Measurements from ENCODE around the gene IFNK.

Gene IFNK

DNA sequence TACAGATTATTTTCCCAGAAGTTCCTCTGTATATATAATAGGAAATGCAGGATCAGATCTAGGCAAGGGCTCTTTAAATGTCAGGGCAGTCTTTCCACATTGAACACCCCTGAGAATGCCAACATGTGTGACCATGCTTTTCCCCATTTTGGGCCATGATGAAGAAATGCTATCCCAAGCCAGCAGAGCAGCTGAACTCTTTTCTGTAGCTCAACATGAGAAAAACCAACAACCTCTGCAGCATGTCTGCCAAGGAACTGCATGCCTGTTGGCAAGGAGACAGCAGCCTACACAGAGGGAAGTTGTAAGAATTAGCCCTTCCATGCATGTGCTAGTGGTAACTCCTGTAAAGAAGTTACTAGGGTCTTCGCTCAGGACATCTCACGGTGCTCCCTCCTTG is 9.5 kb upstream of the IFNK start:
- DNase-seq: no peak

DNA sequence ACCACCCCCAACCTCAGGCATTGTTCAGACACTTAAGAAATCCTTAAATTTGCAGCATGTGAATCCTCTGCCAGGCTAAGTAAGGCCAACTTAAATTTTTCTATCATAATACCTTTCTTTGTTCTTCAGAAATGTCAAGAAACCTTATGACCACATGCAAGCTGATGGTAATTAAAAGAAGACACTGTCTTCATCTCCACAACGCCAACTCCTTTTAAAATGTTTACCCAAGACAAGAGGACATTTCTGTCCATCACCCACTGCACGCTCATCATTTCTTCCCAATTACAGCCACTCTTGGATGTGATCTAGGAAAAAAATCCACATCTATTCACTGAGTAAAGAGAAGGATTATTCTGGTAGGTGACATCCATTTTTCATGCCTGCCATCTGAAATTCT is 6.1 kb upstream of the IFNK start:
- DNase-seq: no peak

DNA sequence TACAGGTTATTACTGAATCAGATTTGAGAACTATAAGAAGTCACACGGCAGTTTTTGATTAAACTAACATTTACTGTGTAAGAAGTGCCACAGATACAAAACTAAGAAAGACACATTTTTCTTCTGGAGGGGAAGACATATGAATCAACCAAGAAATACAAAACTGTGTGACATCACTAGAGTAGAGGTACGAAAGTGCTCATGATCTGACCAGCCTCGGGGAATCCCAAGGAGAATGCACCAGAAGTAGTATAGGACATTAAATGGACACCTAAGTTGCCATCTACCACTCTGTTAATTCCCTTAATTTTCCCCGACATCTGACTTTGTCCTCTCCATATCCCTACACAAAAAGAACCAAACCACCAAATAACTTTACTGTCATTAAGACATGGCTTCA is 5.3 kb upstream of the IFNK start:
- no peak for DNase-seq

DNA sequence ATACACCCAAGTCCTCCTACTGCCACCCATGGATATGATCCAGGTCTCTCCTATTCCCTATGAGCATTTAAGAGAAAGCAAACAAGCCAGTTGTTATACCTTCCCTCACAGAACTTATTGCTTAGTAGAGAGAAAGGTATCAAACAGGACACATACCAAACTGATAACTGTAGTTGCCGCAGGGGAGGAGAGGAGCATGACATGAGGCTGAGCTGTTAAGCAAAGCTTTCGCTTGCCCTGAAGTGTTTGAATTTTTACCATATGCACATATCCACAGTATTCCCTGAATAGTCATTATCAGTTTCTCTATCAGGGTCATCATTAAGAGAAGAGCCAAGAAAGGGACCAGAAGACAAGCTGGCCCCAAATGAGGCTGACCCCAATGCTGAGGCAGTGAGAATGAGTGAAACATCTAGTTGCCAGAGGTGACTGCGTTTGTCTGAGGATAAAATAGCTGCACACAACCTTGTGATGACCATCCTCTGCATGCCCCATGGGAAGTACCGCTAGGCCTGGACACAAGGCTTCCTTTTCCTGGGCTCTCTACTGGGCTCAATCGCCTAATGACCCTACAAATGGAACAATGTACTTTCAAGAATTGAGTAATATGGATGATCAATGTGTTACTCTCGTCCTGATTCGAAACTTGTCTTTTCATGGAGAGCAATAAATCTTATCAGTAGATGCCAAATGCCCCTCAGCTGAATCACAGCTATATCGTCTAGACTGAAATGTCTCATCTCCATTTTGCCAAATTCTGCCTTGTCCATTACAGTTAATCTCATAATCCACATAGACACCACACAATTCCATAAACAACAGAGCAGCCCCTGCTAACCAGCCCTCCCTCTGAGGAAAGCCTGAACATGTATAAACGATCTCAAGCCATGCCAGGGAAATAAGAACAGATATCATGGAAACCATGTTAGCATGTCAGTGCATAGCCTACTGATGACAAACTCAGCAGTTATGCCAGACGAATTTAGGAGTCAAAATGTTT is 4.3 kb upstream of the IFNK start:
- DNase-seq: no peak

DNA sequence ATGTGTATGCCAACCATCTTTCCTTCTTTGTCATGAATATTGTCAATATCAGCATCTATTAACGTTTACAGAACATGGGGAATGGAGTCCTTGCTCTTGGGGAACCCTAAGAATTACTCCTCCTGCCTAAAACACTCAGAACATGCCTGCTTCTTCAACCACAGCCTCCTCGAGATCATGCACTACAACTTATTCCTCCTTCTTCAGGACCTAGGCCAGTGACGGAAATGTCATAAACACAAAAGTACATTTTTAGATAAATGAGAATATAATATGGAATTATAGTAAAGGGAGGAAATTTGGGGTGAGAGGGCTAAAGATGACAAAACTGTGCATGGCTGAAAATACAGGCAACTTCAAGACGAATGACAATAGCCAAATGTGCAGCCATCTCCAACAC is 3.1 kb upstream of the IFNK start:
- no peak for DNase-seq

DNA sequence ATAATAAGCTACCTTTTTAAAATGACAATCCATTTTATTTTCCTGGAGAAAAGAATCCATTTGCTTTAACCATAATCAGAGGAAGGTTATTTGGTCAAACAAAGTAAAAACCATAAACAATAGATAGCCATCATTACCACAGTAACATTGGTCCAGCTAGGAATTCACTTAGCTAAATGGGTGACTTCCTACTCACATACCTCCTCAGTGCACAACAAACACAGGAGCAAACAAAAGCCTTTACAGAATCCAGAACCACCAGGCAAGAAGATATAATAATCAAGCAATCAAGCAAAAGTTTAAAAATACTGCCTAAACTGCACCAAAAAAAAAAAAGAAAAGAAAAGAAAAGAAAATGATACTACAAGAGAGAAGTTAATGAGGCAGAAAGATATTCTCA is 949 bp upstream of the IFNK start:
- no peak for DNase-seq

DNA sequence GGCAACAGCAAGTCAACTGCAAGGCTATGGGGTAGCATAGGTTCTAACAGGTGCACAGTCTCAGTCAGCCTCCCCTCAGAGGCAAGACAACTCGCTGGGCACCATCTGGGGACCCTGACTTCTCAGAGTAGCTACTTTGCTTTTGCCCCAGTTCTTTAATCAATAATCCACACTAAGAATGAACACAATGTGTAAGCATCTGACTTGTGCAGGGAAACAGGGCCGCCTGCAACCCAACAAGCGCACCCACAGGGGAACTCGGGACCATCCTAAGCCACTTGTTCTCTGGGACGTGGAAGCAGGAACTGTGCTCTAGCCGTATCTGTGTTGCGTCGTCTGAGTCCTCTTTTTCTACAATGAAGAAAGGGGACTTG is 3.6 kb downstream of the IFNK start:
- no peak for DNase-seq

DNA sequence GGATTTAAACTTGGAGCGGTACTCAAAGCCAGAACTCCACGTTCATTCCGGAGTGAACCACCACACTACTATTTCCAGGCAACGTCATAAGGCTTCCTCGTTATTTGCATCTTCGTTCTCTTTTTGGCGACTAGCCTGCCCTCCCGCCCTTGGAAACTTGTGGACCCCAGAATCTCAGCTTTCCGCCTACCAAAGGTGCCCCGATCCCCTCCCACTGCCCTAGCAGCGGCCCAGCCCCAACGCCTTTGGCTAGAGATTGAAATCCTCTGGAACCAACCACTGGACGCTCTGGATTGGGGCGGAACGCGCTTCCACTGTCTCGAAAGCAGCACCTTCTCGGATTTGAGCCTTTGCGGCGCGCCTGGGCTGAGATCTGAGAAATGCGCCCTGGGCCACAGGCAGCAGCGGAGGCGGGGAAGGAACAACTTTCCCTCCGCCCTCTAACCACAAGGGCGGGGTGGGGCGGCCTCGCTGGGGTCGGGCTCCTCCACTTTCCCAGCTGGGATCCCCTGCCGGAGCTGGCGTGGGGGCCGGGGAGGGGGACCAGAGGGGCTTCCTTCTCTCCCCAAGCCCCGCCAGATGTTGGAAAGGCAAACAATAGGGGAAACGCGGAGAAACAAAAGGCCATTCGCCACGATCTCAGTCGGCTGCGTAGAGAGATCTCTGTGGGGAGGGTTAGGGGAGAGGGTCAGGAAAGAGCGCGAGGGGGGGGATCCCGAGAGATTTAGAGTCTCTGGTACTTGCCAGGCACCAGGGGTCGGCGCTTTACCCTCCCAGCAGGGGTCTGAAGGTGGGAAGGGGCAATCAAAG is 4.2 kb downstream of the IFNK start:
- no peak for DNase-seq

DNA sequence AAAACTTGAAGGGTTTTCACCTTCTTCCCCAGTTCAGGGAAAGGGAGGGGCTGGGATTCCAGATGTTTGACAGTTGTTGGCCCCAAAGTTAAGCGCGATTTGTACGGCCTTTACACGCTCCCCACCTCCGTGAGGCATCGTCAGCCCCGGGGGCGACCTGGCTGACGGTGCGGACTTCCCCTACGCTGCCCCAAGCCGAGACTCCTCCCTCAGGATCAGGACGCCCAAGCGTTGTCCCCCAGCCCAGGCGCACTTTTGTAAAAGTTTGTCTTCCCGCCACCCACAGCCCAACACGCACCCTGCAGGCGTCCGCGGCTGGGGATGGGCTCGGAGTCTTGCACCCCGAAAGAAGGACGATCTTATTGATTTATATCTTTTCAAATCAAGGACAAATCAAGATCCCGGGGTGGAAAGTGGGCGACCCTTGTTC is 4.8 kb downstream of the IFNK start:
- no peak for DNase-seq

DNA sequence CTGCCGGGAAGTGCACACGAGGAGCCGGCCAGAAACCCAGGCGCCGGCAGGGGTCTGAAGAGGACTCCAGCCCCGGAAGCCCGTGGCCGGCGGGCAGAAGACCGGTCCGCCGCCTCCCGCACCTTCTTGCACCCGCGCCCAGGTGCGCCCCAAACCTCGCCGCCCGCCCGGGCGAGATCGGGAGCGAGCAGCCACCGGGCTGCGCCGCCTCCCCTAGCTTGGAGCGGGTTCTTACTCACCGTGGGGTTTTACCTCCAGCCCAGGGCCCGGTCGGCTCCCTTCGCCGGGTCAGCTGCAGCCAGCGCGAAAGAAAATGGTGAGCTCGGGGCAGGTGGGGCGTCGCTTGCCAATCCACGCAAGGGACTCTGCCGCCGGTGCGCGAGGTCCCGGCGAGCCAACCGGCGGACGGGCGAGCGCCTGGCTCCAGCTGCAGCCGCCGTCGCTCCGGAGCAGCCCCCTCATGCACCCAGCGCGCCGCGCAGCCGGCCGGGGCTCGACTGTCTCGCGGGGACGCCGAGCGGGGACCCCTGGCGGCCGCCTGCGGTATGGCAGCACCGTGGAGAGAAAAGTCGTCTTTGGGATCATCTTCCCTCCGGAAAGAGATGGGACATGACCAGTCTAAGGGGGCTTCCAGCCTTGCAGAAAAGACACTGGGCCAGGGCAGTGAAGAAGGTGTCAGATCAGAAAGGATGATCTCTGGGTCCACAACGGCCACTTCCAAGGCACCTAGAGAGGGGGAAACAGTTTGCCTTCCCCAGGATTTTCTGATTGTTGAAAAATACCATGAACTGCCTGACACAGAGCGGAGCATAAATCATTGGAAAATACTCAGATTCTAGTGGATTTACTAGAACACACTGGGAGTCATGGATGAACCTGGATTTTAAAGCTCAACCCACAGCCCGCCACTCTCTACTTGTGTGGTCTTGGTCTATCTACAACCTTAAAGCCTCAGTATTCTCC is 5.5 kb downstream of the IFNK start, which contains the start of gene MOB3B:
MOB3B (minus strand) TSS at position 499 of the 963 bp plus-strand sequence. CDS start 74,264 bp downstream, outside the sequence.
- DNase-seq: peak; percentile 71

DNA sequence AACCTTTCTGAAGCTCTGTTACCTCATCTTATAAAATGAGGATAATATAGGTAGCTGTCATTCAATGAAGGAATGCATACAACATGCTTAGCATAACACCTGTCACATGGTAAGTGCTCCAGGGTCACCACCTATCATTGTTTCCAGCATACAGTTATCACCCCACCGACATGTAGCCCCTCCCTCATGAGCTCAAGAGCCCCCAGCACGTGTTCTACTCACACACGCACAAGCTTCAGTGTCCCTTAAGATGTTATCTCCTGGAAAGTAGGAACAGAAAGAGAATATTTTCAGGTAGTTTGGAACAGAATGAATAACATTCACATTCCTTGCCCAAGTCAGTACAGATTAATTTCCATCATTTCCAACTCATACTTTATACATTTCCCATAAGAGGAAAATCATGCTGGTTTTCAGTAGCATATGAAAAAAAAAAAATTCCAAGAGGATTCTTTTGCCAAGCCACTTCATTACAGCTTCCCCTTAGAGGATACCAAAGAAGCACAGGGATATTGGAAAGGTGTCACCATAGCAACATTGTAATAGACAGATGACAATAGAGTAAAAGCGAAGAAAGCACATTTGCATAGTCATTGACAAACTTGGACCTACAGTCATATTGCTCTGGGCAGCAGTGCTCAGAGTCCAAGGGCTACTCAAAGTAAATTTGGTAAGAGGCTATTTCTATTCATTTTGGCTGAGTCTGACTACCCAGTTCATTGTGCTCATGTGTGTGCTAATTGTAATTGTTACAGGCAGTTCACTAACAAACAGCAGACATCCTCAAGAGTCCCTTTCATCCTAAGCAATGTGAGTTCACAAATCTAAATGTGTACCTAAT is 7.0 kb downstream of the IFNK start:
- DNase-seq: no peak

DNA sequence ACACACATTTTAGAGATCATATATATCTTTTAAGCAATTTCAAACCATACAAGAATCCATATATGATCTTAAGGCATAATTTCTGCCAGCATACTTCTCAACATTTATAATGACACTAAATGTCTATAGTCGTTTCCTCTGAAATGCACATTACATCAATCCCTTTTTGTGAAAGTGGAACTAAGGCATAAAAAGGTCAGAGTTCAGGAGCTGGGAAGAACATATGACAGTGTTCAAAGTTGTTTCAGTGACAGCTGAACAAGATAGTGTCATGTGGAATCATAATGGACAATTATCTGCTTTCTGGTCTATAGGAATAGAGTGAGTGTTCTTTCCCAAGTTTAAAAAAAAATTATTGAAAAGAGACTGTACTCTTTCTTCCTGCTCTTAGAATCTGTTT is 8.0 kb downstream of the IFNK start:
- DNase-seq: no peak

DNA sequence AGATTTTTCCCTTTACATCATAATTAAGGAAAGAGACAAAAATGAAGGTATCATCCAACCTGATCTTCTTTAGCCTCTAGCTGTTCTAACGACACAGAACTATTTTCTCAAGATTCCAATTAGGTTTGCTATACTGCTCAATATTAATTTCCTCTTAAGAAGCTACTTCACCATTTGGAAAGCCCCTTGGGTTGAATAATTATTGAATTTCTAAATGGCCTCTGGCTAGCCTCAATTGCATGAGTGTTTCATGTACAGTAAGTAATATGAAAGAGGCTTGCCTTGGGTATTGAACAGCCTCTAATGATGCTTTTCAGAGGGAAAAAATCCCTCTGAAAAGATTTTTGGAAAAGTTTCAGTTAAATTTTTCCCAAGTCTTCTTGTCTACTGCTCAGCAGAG is 9.2 kb downstream of the IFNK start:
- no peak for DNase-seq

DNA sequence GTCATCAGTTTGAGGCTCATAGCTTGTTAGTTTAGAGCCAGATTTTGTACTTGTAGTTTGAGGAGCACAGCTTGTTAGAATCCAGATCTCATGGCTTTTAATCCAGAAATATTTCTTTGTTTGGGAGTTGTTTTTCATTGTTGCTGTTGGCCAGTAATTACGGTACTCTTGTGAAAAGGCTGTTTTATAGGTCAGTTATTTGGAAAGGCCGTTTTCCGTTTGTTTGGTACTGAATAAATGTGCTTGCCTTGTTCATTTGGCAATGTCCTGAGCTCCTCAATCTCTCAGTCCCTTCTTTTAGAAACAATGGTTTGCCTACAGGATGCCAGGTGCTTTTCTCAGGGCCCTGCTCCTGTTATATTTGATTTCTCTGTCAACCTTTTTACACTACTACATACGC is 10.0 kb downstream of the IFNK start:
- no peak for DNase-seq

DNA sequence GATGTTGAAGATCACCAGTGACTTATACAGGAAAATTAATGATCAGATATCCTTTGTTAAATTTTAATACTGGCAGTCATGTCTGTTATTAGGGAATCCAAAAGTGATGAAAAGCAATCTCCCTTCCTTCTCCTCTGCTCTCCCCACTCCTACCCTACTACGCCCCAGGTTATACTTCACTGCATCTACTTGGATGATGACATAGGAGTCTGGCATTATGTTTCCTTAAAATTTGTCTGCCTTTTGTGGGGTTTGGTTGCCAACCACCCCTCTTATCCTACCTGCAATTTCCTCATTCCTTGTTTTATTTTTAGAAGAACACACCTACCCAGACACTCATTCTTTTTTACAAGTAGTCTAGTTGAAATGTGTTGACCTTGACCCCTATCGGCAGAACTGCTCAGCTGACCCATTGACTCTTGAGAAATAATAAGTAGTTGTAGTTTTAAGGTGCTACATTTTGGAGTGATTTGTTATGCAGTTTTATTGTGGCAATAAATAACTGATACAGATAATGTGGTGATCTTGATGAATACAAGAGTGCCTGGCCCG is 10.6 kb downstream of the IFNK start:
- DNase-seq: no peak

DNA sequence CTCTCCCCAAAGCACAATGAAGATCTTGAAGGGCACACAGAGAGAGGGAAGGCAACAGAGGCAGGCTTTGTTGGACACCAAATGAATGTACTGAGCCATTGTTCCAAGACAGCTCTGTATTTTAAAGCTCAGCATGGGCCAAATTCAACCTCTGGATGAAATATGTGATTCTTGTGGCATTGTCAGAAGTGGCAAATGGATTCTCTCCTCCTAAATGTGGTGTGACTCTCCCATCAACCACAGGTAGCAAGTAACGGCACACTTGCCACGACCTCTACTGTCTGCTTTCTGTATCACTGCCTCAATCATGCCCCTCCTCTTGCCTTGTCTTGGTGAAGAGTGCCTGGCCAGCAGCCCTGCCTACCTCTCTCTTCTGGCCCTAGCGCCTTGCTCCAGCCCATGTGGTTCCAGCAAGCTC is 11.6 kb downstream of the IFNK start:
- no peak for DNase-seq

DNA sequence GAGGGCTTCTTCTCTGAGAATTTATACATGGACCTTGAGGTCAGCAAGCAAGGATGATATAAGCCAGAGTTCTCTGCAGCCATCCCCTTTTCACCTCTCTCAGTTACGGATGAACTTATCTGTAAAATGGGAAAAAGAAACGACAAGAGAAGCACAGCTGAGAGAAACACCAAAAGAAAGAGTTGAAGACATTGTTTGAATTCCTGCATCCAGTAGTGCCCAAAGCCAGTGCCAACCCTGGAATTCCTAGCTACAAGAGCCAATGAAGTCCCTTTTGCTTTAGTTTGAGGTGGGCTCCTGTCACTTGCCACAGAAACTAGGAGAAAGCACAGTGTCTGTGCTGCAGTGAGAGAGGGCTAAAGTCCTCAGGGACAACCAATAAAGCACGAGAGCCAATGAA is 12.1 kb downstream of the IFNK start:
- DNase-seq: no peak

DNA sequence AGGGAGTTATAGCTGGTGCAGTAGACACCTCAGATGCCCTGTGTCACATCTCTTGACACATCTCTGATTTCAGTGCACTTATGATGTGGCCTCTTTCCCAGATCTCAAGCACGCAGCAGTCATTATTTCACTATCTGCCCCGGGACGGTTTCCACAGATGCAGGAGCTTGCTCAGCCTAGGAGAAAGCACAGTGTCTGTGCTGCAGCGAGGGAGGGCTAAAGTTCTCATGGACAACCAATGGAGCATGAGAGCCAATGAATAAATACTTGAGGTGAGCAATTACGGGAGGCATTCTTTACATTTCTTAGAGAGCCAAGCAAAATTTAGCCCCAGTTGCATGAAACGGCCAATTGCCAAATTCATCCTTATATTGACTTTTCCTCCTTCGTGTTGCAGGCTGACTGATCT is 12.9 kb downstream of the IFNK start:
- no peak for DNase-seq

DNA sequence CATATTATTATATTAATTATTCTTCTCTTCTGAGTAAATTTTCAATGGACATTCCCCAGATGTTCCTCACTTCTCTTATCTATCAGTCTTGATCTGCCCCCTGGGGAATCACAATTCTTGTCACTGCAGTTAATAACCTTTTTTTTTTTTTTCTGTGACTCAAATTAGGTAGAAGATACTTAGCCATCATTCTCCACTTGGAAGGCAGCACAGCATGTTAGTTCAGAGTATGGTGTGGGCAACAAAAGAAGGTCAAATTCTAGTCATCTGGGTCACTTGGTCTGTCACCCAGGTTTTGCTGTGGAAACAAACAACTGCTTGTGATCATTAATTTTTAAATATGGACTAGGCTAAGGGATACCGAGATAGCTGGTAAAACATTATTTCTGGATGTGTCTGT is 13.7 kb downstream of the IFNK start:
- no peak for DNase-seq

DNA sequence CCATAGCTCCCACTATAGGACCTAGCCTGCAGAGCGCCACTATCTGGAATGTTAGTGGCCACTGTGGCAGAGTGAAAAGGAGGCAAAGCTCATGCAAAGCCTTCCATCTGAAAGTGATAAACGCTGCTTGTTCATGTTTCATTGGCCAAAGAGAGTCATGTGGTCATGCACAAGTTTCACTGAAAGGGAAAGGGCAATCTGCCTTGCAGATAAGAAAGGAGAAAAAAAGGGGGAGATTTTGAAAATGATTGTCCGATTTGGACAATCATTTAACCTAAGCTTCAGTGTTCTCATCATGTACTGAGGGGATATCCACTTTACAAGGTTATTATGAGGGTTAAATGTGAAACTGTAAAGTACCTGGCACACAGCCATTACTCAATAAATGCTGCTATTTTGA is 14.6 kb downstream of the IFNK start:
- DNase-seq: no peak

Measured in COR-L47 (cell line).